HG02763 (cell line): ENCODE results near the gene BCDIN3D.

ENCODE experiments used
- ATAC-seq: cut with Tn5 transposase; IDR thresholded peaks from one replicate; pipeline ENCODE4 v1.9.1; 2021; ENCODE audit warnings: mild to moderate bottlenecking, moderate library complexity; ENCODE audit not compliant: unreplicated experiment

BCDIN3D gene

GRCh38 chr12:49823951-49824350 is 19.0 kb downstream of the BCDIN3D start:
- no peak for ATAC-seq

- no peak for ATAC-seq
These were observed 19.6 kb downstream of the BCDIN3D start for GRCh38 chr12:49823350-49823749.

- no peak for ATAC-seq
These were observed 21.3 kb downstream of the BCDIN3D start for GRCh38 chr12:49821373-49822287.

GRCh38 chr12:49819786-49820185 is 23.1 kb downstream of the BCDIN3D start:
- no peak for ATAC-seq

- no peak for ATAC-seq
These were observed 24.5 kb downstream of the BCDIN3D start for GRCh38 chr12:49818241-49818895.

DNA sequence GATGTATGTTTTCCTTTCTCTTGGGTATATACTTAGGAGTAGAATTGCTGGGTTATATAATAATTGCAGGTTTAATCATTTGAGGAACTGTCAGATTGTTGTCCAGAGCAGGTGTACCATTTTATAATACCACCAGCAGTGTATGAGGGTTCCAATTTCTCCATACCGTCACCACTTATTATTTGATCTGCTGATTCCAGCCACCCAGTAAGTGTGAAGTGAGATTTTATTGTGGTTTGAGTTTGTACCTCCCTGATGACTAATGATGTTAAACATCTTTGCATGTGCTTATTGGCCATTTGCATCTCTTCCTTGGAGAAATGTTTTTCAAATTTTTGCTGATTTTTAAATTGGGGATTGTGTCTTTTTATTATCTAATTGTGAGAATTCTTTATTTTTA is 29.8 kb downstream of the BCDIN3D start:
- ATAC-seq, result no peak

- ATAC-seq, result no peak
These were observed 30.9 kb downstream of the BCDIN3D start for GRCh38 chr12:49811961-49812401.

DNA sequence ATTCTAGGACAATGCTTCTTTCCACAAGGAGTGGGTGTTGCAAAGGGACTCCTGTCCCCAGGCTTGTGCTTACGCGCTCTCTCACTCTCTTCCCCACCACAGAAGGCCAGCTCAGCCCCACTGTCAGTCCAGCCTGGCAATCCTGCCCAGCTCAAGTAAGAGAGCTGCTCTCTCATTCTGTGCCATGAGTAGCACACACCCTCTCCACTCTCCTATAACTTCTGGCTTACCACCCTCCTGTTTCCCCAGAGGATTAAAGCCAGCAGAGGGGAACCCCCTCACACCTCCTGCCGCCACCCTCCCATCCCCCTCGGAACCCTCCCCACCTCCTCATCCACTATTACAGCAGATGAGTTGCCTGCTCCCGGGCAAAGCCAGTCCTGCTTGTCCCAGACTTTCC is 31.8 kb downstream of the BCDIN3D start:
- no peak for ATAC-seq

GRCh38 chr12:49809906-49810389 is 33.0 kb downstream of the BCDIN3D start:
- no peak for ATAC-seq

GRCh38 chr12:49809381-49809905 is 33.5 kb downstream of the BCDIN3D start:
- ATAC-seq, result no peak

GRCh38 chr12:49808686-49809380 is 34.1 kb downstream of the BCDIN3D start:
- no peak for ATAC-seq

DNA sequence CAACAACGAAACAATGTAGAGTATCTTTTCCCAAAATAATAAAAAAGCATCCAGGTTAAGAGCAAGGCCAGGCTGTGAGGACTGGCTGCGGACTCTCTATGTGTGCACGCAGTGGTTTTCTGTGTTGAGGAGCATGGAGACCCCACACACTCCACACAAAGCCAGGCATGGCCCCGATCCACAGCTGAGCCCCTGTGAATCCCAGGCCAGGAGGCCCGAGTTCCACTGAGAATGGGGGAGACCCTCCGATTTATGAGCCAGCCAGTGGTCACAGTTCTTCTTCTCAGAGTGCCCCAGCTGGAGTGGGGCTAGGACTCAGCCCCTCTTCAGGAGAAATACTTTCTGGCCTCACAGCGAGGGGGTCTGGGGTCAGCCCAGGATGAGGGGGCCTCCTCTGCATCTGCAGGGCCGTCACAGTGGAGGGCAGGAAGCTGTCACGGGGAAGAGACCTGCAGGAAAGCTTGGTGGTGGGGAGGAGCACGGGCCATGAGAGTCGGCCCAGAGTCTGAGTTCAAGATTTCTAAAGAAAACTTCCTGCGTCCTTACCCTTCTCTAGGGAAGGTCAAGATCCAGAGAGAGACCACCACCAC is 34.8 kb downstream of the BCDIN3D start:
- no peak for ATAC-seq

- ATAC-seq, result no peak
These were observed 36.0 kb downstream of the BCDIN3D start for GRCh38 chr12:49806877-49807276.

DNA sequence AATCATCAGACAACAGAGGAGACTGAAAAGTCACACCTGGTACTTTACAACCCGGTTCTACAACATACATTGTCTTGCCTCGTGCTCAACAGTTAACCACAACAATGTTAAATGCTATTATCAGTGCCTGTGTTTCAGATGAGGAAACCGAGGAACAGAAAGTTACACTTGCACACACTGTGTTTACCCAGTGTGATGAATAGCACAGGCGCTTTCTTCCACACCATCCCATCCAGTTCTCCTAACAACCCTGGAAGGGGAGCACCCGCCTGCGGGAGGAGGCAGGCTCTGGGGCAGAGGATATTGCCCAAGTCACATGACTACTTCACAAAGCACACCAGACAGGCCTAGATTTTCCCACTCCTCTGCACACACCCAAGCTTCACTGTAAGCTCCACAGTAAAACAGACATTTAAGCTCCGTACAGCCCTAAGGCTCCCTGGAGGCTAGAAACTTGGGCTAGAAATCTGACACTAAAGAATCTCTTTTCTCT is 36.5 kb downstream of the BCDIN3D start:
- ATAC-seq, result no peak

DNA sequence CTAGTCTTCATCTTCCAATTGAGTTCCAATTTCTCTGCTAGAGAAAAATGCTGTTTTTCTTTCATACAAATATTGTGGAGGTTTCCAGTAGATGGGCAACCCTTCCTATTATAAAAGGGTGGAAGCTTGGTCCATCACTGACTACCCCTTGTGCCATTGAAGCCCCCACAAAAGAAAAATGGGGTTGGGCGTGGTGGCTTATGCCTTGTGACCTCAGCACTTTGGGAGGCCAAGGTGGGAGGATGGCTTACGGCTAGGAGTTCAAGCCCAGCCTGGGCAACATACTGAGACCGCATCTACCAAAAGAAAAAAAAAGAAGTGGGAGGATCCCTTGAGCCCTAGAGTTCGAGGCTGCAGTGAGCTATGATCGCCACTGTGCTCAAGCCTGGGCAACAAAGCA is 37.5 kb downstream of the BCDIN3D start:
- no peak for ATAC-seq

DNA sequence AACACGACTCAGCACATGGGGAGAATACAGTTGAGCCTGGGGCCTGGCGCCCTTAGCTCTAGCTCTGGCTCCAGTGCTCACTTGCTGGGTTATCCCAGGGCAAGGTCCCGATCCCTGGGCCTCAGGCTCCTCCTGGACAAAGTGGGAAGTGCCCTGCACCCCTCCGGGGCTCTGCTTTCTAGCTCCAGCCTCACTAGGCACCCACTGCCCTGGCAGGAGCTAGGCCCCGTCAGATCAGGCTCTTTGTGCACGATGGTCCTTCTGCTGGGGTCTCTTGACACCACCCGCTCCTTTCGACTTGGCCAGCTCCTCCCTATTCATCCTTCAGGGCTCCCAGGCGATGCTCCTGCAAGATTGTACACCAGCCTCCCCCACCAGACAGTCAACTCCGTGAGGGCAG is 38.1 kb downstream of the BCDIN3D start:
- ATAC-seq, result no peak

DNA sequence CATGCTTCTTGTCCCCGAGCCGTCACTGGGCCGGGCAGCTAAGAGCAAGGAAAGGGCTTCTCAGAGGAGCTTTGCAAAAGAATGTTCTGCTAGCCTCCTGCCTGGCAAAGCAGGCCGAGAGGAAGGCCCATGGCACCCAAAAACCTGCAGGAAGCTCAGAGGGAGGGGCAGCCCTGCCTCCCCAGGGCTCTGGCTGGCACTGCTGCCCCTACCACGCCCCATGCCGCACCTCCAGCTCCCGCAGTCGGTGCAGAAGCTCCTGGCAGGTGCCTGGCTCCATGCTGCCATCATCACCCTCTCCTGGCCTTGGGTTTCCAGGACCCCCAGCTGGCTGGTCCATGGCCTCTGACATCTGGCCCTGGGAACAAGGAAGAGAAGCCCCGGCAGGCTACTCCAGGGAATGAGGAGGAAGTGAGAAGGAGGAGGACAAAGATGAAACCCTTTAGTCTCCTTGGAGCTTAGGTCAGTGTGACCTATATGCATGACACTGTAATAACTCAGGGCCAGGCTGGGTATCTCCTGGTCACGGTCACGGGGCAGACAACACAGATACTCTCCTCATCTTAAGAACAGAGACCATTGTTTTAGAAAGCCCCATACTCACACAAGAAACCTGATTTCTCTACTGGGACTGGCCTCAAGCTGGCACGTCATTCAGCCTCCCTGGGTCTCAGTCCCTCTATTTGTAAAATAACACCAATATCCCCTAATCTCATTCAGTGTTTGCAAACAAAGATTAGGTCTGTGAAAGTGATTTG is 39.0 kb downstream of the BCDIN3D start:
- ATAC-seq, result no peak

DNA sequence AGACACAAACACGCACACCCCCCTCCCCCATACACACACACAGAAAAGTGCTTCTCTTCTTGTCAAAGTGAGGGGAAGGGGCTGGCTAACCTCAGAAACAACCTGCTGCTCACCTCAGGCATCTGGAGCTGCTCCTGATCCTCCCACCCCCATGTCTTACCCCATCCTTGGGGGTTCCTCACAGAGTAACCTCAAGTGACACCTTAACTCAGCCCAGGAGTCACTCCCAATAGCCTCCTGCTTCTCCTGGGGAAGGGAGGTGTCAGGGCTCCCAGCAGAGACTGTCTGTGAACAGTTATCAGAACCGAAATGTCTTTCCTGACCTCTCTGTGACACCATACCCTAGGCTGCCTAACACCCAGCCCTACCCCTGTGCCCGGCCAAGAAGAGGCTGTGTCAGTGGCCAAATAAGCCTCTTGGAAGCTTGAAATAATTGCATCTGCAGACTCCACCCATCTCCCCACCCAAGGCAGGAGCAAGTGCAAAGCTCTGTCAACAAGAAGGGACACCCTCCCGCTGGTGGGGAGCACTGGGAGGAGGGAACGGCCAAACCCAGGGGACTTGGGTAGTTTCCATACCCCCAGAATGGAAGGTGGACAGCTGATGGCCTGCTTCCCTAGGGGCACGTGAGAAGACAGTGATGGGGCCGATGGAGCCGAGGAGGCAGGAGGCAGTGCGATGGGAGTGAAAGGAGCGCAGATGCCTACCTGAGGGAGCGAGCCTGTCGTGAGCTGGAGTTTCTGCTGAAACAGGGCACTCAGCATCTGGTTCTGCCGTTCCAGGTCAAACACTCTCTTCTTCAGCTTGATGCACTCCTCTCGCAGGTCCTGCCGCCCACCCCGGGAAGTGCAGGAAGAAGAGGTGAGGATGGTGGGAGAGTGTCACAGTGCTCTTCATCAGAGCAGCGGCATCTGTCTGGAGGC is 41.5 kb downstream of the BCDIN3D start:
- no peak for ATAC-seq
